ENCODE data around the gene WIZ.

The WIZ gene

DNA sequence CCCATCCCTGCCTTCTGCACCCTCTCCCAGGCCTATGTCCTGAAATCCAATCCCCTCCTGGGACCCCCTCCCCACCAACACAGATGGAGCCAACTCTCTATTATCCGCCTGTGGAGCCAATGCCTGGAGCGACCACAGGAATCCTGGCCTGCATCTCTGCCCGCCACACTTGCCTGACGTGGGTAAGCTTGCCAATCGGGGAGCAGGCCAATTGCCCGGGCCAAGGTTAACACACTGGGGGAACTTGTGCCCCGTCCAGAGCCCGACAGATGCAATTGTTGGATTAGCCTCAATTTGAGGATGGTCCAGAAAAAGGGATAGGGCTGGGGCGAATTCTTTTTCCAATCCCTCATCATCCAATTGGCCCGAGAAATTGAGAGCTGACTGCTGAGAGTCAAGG, 5.9 kb downstream of the WIZ start:
- no peak for DNase-seq

DNA sequence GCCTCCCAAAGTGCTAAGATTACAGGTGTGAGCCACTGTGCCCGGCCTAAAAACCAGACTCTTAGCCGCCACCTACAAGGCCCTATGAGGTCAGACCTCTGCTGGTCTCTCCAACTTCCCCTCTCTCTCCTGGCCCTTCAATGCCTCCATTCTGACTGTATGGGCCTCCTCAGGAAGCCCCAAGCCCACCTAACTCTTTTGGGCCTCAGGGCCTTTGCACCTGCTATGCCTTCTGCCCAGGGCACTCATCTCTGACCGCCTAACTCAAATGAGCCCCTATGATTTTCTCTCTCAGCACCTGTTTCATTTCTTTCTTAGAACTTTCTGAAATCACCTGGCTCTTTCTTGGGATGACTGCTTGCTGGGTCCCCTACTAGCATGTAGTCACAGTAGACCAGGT, 6.4 kb downstream of the WIZ start:
- DNase-seq: no peak

DNA sequence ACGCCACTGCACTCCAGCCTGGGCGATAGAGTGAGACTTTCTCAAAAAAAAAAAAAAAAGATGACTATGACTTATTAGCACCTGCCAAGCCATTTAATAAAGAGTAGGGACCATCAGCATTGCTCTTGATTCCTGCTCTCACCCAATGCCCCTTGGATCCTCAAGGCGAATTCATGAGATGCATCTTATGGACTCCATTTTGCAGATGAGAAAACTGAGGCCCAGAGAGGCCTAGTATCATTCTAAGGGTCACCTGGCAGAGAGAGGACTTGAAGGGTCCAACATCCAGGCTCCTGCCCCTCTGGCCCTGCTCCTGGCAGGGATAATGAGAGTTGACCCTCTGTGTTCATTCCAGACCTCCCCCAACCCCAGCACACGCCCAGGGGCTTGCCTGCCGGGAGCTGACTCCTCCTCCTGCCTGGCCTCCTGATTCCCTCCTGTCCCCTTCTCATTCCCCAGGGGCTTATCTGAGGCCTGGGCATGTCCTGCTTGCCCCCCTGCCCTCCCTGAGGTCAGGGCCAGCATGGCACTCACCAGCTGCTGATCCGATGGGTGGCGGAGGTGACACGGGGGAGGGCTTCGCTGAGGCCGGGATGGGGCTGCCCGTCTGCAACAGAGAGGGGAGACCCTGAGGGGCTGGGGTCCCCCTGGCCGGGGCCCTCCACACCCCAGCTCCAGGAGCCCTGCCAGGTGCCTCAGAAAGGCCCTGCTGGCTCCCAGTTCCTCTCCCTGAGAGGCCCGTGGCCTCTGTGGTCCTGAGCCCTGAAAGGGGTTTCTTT, 7.4 kb downstream of the WIZ start:
- no peak for DNase-seq

DNA sequence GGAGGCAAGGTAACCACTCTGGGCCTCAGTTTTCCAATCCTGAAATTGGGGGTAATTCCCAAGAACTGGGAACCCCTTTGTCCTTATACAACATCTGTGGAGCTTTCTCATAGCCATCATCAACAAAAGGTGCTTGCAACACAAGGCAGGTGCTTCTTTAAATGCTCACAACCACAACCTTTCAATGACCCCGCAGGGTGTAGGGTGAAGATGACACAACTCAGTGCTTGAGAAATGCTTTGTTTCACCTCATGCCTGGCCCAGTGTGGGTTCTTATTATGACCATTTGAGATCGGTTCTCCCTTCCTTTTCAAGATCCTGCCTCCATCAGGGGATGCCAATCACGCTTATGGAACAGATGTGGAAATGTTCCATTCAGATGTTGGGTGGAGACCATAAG, 8.4 kb downstream of the WIZ start:
- no peak for DNase-seq

DNA sequence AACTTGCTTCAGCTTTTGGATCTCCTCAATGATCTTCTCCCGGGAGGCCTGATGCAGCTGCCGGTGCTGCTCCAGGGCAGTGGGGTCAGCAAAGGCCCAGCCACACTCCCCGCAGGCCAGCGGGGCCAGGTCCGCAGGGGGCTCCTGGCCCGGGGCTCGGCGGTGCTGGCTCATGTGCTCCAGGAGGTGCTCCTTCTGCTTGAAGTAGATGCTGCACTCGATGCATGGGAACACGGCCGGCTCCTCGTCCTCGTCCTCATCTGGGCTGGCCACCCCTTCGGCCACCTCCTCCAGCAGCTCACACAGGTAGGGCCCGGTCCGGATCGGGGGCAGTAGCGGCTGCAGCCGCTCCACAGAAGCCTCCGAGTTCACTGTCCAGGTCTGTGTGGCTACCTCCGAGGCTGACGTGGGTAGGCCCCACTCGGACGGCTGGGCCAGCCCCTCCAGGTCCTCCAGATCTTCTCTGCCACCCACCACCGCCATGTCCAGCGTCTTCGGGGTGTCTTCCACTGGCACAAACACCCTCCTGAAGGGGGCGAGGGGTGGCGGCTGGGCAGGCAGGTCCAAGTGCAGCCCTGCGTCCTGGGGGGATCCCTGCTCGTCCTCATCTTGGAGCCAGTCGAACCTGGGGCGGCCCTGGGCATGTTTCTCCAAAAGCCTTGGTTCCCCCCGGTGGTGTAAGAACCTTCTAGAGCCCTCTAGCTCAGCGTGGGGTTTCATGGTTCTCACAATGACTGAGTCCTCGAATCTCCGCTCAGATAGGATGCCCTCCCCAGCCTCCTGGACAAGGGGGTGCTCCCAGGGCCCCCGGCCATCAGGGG, 9.7 kb downstream of the WIZ start:
- DNase-seq: no peak

DNA sequence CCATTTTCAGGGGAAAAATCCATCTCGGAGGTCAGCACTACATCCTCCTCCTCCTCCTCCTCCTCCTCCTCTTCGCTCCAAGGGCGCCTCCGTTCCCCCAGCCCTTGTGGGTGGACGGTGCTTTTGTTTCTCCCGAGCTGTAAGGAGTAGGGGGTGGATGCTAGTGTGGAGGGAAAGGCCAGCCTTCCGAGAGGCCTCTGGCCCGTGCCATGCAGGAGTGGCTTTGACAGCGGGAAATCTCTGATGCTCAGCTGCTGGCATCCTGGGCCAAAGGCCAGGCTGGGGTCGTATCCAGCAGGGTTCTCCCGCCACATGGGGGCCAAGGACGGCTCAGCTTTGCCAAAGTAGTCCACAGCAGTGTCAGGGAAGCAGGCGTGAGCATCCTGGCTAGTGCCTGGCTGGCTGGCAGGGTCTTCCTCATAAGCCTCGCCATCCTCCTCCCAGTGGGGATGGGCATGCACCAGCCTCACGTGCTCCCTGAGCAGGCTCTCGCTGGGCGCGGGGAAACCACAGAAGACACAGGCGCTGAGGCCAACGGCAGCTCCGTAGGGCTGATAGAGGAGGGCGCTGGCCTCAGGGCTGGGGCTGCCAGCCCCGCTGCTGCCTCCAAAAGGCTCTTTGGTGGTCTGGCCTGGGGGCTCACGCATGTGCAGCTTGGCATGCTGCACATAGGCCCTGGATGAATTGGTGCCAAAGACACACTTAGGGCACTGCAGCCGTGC, 10.5 kb downstream of the WIZ start:
- no peak for DNase-seq

DNA sequence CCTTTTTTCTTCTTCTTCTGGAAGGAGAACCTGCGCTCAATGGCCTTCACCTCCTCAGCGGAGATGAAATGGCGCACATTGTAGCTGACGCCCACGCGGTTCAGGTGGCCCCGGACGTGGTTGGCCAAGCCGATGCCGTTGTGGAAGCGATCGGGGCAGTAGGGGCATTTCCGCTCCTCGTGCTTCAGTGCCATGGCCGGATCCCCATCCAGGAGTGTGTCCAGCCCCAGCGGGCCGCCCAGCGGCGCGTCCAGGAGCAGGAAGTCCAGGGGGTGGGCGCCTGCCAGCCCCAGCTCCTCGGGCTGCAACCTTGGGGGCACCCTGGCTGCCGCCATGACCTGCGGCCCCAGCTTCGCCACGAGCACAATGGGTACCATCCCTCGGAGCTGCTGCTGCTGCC, 11.2 kb downstream of the WIZ start:
- no peak for DNase-seq

DNA sequence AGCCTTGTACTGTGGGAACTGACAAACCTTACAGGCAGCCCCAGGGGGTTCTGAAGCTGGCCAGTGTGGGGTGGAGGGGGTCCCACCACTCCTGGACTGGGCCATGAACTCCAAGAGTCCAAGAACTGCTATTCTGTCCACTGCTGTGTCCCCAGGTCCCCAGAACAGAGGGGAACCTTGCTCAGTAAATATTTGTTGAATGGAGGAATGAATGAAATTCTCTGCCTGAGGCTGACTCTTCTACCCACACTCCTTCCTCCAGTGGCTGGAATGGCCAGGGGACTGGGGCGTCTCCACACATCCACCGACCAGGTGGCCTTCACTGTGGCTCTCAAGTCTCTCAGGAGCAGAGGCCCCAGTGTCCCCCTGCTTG, 11.6 kb downstream of the WIZ start:
- DNase-seq: no peak

DNA sequence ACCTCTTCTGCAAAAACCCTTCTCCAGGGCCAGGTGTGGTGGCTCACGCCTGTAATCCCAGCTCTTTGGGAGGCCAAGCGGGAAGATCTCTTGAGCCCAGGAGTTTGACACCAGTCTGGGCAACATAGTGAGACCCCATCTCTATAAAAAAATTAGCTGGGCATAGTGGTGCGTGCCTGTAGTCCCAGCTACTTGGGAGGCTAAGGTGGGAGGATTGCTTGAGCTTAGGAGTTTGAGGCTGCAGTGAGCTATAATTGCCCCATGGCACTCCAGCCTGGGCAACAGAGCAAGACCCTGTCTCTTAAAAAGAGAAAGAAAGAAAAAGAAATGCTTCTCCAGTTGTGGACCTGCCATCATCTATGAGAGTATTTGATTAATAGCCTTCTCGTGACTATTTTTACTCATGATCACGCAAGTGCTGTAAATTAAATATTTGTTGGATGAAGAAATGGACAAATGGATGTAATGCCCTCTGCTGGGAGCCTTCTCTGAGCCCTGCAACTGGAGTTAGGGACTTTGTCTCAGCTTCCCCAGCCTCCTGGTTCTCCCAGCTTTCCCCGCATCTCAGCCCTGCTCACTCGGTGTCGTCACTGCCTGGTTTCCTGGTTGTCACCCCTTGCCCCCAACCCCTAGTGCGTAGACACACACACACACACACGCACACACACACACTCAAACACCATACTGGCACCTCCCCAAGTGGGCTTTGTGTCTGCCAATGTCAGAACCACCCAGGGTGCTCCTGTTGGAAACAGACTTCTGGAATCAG, 12.2 kb downstream of the WIZ start:
- DNase-seq: no peak

DNA sequence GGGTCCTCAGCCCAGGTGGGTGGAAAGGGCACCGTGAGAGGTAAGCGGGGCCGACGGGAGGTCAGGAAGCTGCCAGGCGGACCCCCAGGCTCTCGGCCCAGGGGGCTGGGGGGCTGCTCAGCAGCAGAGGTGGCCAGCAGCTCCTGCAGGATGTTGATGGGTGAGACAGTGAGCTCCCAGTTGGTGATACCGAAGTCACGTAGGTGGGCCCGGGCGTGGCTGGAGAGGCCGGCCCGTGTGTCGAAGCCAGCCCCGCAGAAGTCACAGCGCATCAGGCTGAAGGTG, 13.0 kb downstream of the WIZ start:
- no peak for DNase-seq

DNA sequence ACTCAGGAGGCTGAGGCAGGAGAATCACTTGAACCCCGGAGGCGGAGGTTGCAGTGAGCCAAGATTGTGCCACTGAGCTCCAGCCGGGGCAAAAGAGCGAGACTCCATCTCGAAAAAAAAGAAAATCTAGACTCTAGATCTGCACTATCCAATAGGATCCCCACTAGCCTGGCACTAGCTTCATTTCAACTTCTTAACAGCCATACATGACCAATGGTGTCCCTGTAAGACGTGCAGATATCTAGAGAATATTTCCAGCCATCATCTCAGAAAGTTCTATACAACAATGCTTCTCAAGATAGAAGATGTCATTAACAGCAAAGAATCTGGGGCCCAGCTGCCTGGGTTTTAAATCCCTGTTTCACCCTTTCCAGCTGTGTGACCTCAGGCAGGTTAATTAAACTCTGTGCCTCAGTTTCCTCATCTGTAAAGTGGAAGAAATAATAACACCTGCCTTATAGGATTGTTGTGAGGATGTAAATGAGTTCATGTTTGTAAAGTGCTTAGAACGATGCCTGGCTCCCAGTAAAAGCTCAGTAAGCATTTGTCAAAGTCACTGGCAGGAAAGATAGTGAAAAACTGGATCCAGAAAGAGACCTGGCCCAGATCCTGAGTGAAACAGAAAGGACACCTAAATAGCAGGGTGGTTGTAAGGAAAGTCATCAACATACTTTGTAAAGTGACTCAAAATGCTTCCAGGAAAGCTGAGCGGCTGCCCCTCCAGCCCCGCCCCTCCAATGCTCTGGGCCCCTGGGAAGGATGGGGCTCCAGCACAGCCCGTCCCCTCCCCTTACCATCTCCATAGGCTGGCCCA, 13.5 kb downstream of the WIZ start:
- no peak for DNase-seq

DNA sequence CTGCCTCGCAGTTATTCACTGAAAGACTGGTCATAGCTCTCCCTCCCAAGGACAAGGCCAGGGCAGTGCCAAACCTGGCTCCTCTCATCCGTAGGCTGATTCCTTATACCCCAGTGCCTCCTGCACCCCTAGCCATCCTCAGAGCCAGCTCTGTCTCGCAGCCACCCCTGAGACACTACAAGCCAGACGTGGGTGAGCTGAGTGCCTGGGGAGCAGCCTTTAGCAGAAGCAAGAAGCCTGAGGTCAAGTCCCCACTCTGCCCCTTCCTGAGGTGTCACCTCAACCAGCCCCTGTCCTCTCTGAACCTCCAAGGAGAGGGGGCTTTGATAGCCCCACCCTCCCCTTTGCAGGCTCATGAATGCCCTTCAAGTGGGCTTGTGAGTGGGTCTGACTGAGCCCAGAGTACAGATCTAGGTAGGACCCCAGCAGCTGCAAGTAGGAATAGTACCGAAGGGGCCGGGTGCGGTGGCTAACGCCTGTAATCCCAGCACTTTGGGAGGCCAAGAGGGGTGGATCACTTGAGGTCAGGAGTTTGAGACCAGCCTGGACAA, 16.2 kb downstream of the WIZ start:
- DNase-seq: no peak

DNA sequence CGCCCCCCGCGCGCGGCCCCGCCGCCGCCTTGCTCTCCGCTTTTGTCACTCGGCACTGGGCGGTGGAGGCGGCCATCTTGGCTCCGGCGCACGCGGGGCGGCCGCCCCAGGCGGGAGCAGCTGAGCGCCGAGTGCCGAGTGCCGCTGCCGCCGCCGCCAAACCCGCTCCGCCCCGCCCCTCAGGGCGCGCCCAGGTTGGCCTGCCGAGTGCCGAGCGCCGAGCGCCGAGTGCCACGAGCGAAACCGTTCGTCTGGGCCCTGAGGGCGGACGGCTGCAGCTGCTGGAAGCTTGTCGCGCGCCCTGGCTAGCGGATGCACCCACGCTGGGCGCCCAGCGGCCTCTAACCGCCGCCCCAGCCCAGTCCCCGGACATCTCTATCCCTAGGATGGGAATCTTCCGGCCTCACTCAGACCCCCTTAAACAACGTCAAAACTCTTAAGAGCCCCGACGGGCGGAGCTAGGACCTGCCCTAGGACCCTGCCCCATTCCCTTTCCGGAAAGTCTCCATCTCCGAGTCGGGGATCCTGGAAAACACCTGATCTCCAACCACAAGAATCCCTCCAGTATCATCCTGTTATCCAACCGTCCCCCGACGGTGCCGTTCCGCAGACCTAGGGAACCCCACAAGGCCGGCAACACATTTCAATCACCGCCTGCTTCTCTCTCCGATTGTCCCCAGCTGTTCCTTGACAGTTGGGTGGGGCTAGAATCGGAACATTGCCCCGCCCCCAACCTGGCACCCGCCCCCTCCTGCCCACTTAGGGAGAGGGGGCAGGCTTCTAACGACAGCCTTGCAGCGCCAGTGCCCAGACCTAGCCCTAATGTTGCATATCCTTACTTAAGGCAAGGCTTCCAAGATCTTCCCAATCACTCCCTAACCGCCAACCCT, 16.9 kb downstream of the WIZ start:
- DNase-seq: peak; percentile 92

DNA sequence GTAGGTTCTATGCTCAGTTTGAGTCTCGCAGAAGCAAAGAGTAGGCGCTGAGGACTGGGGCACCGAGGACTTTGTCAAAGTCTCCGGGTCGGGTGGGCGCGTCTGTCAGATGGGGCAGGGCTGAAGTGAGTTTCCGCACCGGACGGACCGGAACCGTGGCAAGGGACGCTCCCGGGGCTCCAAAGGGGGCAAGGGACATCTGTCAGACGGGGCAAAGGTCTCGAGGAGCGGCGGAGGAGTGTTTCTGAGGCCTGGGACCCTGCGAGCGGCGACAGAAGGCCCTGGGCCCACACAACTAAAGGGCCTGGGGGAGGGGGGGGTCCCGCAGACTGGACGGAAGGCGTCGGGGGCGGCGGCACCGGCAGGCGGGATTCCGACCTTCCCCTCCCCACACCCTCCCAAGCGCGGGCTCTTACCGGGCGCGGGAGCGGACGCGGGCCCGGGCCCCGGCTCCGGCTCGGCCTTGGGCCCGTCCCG, 17.7 kb downstream of the WIZ start:
- DNase-seq: no peak

DNA sequence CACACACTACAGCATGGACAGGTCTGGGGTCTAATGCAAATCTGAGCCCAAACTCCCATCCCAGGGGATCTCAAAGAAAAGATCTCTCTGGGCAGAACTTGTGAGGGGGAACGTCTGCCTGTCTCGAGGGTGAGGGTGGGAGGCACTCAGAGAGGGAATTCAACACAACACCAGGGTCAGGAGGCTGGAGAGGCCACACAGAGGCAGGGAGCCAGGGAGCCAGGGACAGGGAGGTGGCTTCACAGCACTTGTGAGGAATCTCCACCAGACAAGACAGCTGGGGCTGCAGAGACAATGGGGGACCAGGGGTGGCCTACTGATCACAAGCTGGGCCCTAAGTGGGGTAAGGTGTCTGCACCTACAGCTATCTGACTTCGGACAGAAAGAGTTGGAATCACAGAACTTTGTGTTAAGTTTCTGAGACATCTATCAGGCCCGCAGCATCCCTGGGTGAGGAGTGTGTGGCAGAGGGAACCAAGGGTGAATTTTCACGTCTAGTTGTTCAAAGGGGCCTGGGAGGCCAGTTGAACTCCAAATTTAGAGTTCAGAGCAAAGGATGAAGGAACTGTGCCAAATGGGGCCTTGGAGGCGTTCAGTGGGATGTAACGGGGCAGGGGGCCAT, 18.2 kb downstream of the WIZ start:
- no peak for DNase-seq

DNA sequence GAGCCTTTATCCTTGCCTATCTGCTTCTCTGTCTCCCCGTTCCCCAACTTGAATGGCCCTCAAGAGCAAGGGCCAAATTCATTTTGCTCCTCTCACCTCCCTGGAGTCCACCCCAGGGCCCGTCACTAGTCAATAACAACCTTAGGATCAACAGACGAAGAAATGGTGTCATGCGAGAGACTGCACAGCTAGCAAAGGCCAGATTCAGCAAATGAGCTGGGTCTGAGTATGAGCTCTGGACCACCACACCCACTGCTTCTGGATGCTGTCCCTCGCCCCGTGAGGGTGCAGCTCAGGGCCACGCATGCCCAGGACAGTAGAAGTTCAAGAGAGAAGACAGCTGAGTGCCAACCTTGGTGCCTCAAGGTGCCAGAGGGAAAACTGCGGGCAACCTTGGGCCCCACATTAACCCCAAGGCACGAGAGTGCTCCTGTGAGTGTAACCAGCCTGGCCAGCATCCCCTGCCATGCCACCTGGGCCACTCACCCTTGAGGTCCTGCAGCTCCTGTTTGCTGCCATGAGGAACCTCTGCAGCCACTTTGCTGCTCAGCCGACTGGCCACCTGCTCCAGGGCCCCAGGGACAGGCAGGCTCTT, 19.1 kb downstream of the WIZ start:
- DNase-seq: no peak

DNA sequence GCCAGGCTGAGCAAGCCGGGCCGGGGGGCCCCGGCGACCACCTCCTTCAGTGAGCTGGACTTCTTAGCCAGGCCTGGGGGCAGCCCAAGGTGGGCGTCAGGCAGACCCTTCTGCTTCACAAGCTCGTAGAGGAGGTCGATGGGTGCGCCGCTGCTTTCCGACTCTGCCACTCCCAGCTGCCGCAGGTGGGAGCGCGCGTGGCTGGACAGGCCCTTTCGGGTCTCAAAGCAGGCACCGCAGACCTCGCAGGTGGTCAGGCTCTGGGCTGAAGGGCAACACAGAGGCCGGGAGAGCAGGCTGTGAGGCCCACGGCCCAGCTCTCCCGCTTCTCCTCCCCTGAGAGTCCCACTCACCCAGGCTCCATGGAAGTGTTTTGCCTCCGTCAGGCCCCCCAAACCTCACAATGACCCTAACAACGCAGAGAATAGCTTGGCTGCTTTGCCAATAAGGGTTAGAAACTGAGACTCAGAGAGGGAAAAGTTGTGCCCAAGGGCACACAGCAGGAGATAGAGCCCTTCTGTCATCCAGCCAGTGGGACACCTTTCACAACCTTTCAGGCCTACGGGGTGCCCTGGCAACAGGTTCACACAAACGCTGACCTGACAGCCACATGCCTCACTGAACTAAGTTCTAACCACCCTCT, 19.8 kb downstream of the WIZ start:
- no peak for DNase-seq

DNA sequence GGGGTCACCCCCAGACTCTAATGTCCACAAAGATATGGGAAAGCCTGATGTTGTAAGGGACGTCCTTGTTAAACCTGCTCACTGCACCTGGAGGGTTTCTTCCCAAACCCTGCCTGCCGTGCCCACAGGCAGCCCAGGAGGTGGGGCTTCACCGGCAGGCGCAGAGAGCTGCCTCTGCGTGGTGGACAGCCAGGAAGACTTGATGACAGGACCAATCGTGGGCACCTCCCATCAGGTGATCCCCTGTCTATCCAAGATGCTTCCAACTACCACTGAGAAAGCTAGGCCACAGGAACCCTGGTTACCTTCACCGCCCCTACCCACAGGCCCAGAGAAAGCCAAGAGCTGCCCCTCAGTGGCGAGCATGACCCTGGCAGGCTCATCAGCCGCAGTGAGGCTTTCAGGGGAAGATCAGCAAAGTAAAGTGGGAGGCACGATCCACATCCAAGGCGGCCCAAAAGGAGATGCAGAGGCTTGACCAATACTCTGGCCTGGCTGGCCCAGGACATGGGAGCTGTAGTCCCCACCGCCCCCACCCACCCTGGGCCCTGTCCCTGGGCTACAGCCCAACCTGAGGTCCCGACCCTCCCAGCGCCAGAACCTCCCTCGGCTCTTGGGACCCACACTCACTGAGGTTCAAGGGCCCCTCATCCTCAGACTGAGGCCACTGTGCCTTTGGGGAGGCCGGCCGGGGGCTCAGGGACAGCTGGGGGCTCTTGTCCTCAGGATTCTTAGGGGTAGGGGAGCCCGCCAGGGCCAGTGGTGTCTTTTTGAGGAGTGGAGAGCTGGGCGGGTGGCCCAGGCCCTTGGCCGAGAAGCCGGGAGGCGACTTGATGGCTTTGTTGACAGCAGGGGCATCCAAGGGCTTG, 20.6 kb downstream of the WIZ start:
- no peak for DNase-seq
